HEK293 (cell line): Measurements from ENCODE around the gene PIM3.

ENCODE experiments used
- BCL11A ChIP-seq: fragments of 450-650 bp; formaldehyde crosslinking; IDR thresholded peaks from 2 replicates; pipeline ENCODE4 v1.5.1; 2016; ENCODE audit warnings: low read depth, missing biosample characterization, missing genetic modification characterization
- EGR2 ChIP-seq: fragments of 450-650 bp; formaldehyde crosslinking; IDR thresholded peaks from 2 replicates; pipeline ENCODE4 v1.5.1; 2016; ENCODE audit warnings: low read depth, missing biosample characterization, missing genetic modification characterization
- FEZF1 ChIP-seq: fragments of 450-650 bp; formaldehyde crosslinking; IDR thresholded peaks from 2 replicates; pipeline ENCODE4 v1.5.1; 2016; ENCODE audit warnings: missing biosample characterization, missing genetic modification characterization
- GLI2 ChIP-seq: fragments of 450-650 bp; formaldehyde crosslinking; IDR thresholded peaks from 2 replicates; pipeline ENCODE4; 2017; ENCODE audit warnings: missing biosample characterization, missing genetic modification characterization, low read depth, borderline replicate concordance
- MZF1 ChIP-seq: fragments of 450-650 bp; formaldehyde crosslinking; IDR thresholded peaks from 2 replicates; pipeline ENCODE4 v1.5.1; 2017; ENCODE audit warnings: missing biosample characterization, missing genetic modification characterization, borderline replicate concordance
- OVOL3 ChIP-seq: fragments of 450-650 bp; formaldehyde crosslinking; IDR thresholded peaks from 2 replicates; pipeline ENCODE4 v1.5.1; 2016; ENCODE audit warnings: missing biosample characterization, missing genetic modification characterization
- PRDM10 ChIP-seq: fragments of 450-650 bp; formaldehyde crosslinking; IDR thresholded peaks from 2 replicates; pipeline ENCODE4 v1.5.1; 2016; ENCODE audit warnings: missing biosample characterization, missing genetic modification characterization
- SP7 ChIP-seq: fragments of 450-650 bp; formaldehyde crosslinking; IDR thresholded peaks from 2 replicates; pipeline ENCODE4 v1.5.1; 2016; ENCODE audit warnings: missing biosample characterization, missing genetic modification characterization
- WT1 ChIP-seq: fragments of 450-650 bp; formaldehyde crosslinking; IDR thresholded peaks from 2 replicates; pipeline ENCODE4 v1.5.1; 2016; ENCODE audit warnings: missing biosample characterization, missing genetic modification characterization
- YY1 ChIP-seq: fragments of 450-650 bp; formaldehyde crosslinking; IDR thresholded peaks from 2 replicates; pipeline ENCODE4 v1.5.1; 2018; ENCODE audit warnings: missing biosample characterization, missing genetic modification characterization
- ZFP69B ChIP-seq: fragments of 450-650 bp; formaldehyde crosslinking; IDR thresholded peaks from 2 replicates; pipeline ENCODE4 v1.5.1; 2016; ENCODE audit warnings: missing biosample characterization, missing genetic modification characterization
- ZIC2 ChIP-seq: fragments of 450-650 bp; formaldehyde crosslinking; IDR thresholded peaks from 2 replicates; pipeline ENCODE4 v1.5.1; 2016; ENCODE audit warnings: missing biosample characterization, missing genetic modification characterization
- ZNF10 ChIP-seq: fragments of 450-650 bp; formaldehyde crosslinking; IDR thresholded peaks from 2 replicates; pipeline ENCODE4 v1.5.1; 2017; ENCODE audit warnings: missing biosample characterization, missing genetic modification characterization
- ZNF133 ChIP-seq: fragments of 450-650 bp; formaldehyde crosslinking; IDR thresholded peaks from 2 replicates; pipeline ENCODE4 v1.5.1; 2016; ENCODE audit warnings: missing biosample characterization, missing genetic modification characterization
- ZNF223 ChIP-seq: fragments of 450-650 bp; formaldehyde crosslinking; IDR thresholded peaks from 2 replicates; pipeline ENCODE4 v1.5.1; 2016; ENCODE audit warnings: missing biosample characterization, missing genetic modification characterization
- ZNF24 ChIP-seq: fragments of 450-650 bp; formaldehyde crosslinking; IDR thresholded peaks from 2 replicates; pipeline ENCODE4 v1.5.1; 2016; ENCODE audit warnings: missing biosample characterization, missing genetic modification characterization
- ZNF26 ChIP-seq: fragments of 450-650 bp; formaldehyde crosslinking; IDR thresholded peaks from 2 replicates; pipeline ENCODE4 v1.5.1; 2016; ENCODE audit warnings: missing biosample characterization, missing genetic modification characterization
- ZNF274 ChIP-seq, 2 experiments: fragments of 200-500 bp in 1 of 2; fragments of 450-650 bp in 1 of 2; sonication (Bioruptor generic) in 1 of 2; formaldehyde crosslinking in 1 of 2; IDR thresholded peaks; 2 replicates each; pipeline versions ENCODE4 v1.5.1 to v1.6.1; 2014 to 2016; ENCODE audit warnings: borderline replicate concordance in 1 of 2, inconsistent platforms in 1 of 2, low read length in 1 of 2, missing biosample characterization in 1 of 2, missing genetic modification characterization in 1 of 2
- ZNF324 ChIP-seq: fragments of 450-650 bp; formaldehyde crosslinking; IDR thresholded peaks from 2 replicates; pipeline ENCODE4 v1.5.1; 2016; ENCODE audit warnings: missing biosample characterization, missing genetic modification characterization
- ZNF354C ChIP-seq: fragments of 450-650 bp; formaldehyde crosslinking; IDR thresholded peaks from 2 replicates; pipeline ENCODE4 v1.5.1; 2016; ENCODE audit warnings: missing biosample characterization, missing genetic modification characterization, low read depth, borderline replicate concordance
- ZNF37A ChIP-seq: fragments of 450-650 bp; IDR thresholded peaks from 2 replicates; pipeline ENCODE4 v1.5.1; 2018; ENCODE audit warnings: missing biosample characterization, missing genetic modification characterization
- ZNF473 ChIP-seq: fragments of 450-650 bp; formaldehyde crosslinking; IDR thresholded peaks from 2 replicates; pipeline ENCODE4 v1.5.1; 2017; ENCODE audit warnings: missing biosample characterization, missing genetic modification characterization
- ZNF501 ChIP-seq: fragments of 450-650 bp; formaldehyde crosslinking; IDR thresholded peaks from 2 replicates; pipeline ENCODE4 v1.5.1; 2016; ENCODE audit warnings: missing biosample characterization, missing genetic modification characterization
- ZNF558 ChIP-seq: fragments of 450-650 bp; formaldehyde crosslinking; IDR thresholded peaks from 2 replicates; pipeline ENCODE4 v1.5.1; 2016; ENCODE audit warnings: missing biosample characterization, missing genetic modification characterization
- ZNF596 ChIP-seq: fragments of 450-650 bp; IDR thresholded peaks from 2 replicates; pipeline ENCODE4 v1.5.0; 2018; ENCODE audit warnings: missing biosample characterization, mild to moderate bottlenecking, missing genetic modification characterization, moderate library complexity
- ZNF660 ChIP-seq: fragments of 450-650 bp; IDR thresholded peaks from 2 replicates; pipeline ENCODE4 v1.5.1; 2018; ENCODE audit warnings: missing biosample characterization, mild to moderate bottlenecking, missing genetic modification characterization
- ZNF677 ChIP-seq: fragments of 450-650 bp; IDR thresholded peaks from 2 replicates; pipeline ENCODE4 v1.5.0; 2018; ENCODE audit warnings: missing biosample characterization, mild to moderate bottlenecking, missing genetic modification characterization, moderate library complexity
- ZNF843 ChIP-seq: fragments of 450-650 bp; formaldehyde crosslinking; IDR thresholded peaks from 2 replicates; pipeline ENCODE4 v1.5.1; 2016; ENCODE audit warnings: missing biosample characterization, missing genetic modification characterization
- TF ChIP-seq, protein P1 (sequence below): fragments of 450-650 bp; formaldehyde crosslinking; IDR thresholded peaks from 2 replicates; pipeline ENCODE4 v1.5.1; 2016; ENCODE audit warnings: missing biosample characterization, missing genetic modification characterization, borderline replicate concordance
- TF ChIP-seq, protein P2 (sequence below): fragments of 450-650 bp; formaldehyde crosslinking; IDR thresholded peaks from 2 replicates; pipeline ENCODE4 v1.5.1; 2017; ENCODE audit warnings: missing biosample characterization, mild to moderate bottlenecking, missing genetic modification characterization, moderate library complexity
- TF ChIP-seq, protein P3 (sequence below): fragments of 450-650 bp; formaldehyde crosslinking; IDR thresholded peaks from 2 replicates; pipeline ENCODE4 v1.5.1; 2016; ENCODE audit warnings: missing biosample characterization, missing genetic modification characterization

Gene PIM3

DNA sequence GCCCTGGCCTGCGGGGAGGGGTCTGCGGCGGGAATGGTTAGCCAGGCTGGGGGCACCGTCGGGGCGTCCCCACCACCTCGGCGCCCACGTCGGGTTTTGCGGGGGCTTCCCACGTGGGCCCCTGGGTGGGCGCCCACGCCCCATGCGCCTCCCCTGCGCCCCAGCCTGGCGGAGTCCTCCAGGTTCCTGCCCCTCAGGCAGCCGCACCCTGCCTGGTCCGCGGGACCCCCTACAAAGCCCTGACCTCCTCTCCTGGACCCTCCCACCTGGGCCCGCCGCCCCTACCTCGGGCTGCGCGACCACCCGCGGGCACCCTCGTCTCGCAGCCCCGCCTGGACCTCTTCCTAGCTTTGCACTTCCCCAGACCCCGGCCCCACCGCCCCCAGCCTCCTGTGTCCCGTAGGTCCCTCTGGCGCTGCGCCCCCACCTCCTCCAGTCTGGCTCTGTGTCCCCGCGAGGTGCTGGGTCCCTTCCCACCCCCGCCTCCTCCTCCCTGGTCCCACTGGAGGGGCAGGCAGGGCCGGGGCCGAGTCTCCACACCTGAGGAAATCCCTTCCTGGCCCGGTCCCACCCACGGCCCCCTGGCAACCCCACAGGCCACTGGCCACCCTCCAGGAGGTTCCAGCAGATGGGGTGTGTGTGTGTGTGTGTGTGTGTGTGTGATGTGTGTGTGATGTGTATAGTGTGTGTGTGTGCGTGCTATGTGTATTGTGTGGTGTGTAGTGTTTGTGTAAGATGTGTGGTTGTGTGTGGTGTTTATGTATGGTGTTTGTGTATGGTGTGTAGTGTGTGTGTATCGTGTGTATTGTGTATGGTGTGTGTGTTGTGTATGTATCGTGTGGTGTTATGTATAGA, 11.8 kb downstream of the PIM3 start (continued):
- TF ChIP-seq ZNF26 (tag by site-specific recombination) (no peak), ZNF223 (tag by site-specific recombination) (no peak), ZNF354C (tag by site-specific recombination) (no peak), GLI2 (tag by site-specific recombination) (no peak), ZNF677 (tag by site-specific recombination) (no peak), BCL11A (tag by site-specific recombination) (no peak), ZNF37A (tag by site-specific recombination) (no peak), ZNF473 (tag by site-specific recombination) (no peak), ZNF660 (tag by site-specific recombination) (no peak), ZNF324 (tag by site-specific recombination) (peak; percentile 16; the same call in 1 of the 2 replicates), ZNF843 (tag by site-specific recombination) (no peak), ZNF274 (IDR thresholded peaks at IDR 0.05; ENCODE audit: low read length) (no peak), ZNF274 (tag by site-specific recombination; IDR thresholded peaks at IDR 0.05; ENCODE audit: borderline replicate concordance) (no peak), YY1 (tag by site-specific recombination) (no peak), EGR2 (tag by site-specific recombination) (peak; percentile 54), OVOL3 (peak; percentile 56; the same call in 1 of the 2 replicates), MZF1 (tag by site-specific recombination) (no peak), ZNF558 (tag by site-specific recombination) (no peak), ZNF24 (tag by site-specific recombination) (no peak), ZNF133 (tag by site-specific recombination) (no peak), ZNF10 (tag by site-specific recombination) (no peak), WT1 (tag by site-specific recombination) (peak; percentile 37; the same call in 1 of the 2 replicates), SP7 (tag by site-specific recombination) (0 out of 2 replicates have a peak, but pooled peaks have one; percentile 21), FEZF1 (tag by site-specific recombination) (no peak), ZNF501 (tag by site-specific recombination) (no peak), PRDM10 (tag by site-specific recombination) (no peak), ZIC2 (tag by site-specific recombination) (no peak), ZFP69B (tag by site-specific recombination) (no peak), ZNF596 (tag by site-specific recombination) (no peak)
- TF ChIP-seq, protein P1, sequence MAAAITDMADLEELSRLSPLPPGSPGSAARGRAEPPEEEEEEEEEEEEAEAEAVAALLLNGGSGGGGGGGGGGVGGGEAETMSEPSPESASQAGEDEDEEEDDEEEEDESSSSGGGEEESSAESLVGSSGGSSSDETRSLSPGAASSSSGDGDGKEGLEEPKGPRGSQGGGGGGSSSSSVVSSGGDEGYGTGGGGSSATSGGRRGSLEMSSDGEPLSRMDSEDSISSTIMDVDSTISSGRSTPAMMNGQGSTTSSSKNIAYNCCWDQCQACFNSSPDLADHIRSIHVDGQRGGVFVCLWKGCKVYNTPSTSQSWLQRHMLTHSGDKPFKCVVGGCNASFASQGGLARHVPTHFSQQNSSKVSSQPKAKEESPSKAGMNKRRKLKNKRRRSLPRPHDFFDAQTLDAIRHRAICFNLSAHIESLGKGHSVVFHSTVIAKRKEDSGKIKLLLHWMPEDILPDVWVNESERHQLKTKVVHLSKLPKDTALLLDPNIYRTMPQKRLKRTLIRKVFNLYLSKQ (tag by site-specific recombination) = no peak; the same call in 1 of the 2 replicates
- TF ChIP-seq, protein P2, sequence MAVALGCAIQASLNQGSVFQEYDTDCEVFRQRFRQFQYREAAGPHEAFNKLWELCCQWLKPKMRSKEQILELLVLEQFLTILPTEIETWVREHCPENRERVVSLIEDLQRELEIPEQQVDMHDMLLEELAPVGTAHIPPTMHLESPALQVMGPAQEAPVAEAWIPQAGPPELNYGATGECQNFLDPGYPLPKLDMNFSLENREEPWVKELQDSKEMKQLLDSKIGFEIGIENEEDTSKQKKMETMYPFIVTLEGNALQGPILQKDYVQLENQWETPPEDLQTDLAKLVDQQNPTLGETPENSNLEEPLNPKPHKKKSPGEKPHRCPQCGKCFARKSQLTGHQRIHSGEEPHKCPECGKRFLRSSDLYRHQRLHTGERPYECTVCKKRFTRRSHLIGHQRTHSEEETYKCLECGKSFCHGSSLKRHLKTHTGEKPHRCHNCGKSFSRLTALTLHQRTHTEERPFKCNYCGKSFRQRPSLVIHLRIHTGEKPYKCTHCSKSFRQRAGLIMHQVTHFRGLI = no peak
- TF ChIP-seq, protein P3, sequence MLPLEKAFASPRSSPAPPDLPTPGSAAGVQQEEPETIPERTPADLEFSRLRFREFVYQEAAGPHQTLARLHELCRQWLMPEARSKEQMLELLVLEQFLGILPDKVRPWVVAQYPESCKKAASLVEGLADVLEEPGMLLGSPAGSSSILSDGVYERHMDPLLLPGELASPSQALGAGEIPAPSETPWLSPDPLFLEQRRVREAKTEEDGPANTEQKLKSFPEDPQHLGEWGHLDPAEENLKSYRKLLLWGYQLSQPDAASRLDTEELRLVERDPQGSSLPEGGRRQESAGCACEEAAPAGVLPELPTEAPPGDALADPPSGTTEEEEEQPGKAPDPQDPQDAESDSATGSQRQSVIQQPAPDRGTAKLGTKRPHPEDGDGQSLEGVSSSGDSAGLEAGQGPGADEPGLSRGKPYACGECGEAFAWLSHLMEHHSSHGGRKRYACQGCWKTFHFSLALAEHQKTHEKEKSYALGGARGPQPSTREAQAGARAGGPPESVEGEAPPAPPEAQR (tag by site-specific recombination) = 0 out of 2 replicates have a peak, but pooled peaks have one; percentile 46
